HepG2 (cell line): ENCODE data around the gene SQOR. TPM values are rescaled to one million over a fixed set of nuclear protein-coding genes. Genes with fewer than 3 reads are reported as not detected.
A peak's percentile ranks its signal among the peaks of the same experiment; 100 is the strongest.

Experiments
- AGO2 ChIP-seq: fragments of 200-400 bp; formaldehyde crosslinking; optimal IDR thresholded peaks from 2 replicates; pipeline ENCODE3; 2017; ENCODE audit warnings: mild to moderate bottlenecking, low read depth, low read length, moderate library complexity
- CHD4 ChIP-seq: fragments of 200-600 bp; sonication (generic); IDR thresholded peaks from 2 replicates; pipeline ENCODE4 v1.7.0; 2017; ENCODE audit warnings: mild to moderate bottlenecking, low read length, borderline replicate concordance
- GATAD2A ChIP-seq: IDR thresholded peaks from 2 replicates; pipeline ENCODE4 v1.6.1; 2016
- HDAC6 ChIP-seq: fragments of 200-600 bp; sonication (generic); IDR thresholded peaks from 2 replicates; pipeline ENCODE4 v1.7.0; 2017; ENCODE audit warnings: mild to moderate bottlenecking, antibody characterized with exemption, low read length, low read depth
- HES4 ChIP-seq: sonication (generic); formaldehyde crosslinking; IDR thresholded peaks from 2 replicates; pipeline ENCODE4 v1.9.0; 2021; ENCODE audit warnings: mild to moderate bottlenecking, missing genetic modification reagents, borderline replicate concordance
- HNRNPH1 ChIP-seq: fragments of 200-400 bp; formaldehyde crosslinking; optimal IDR thresholded peaks from 2 replicates; pipeline ENCODE3; 2017; ENCODE audit warnings: mild to moderate bottlenecking, low read depth, low read length
- HOXA5 ChIP-seq: sonication (generic); formaldehyde crosslinking; IDR thresholded peaks from 2 replicates; pipeline ENCODE4 v1.4.0; 2020; ENCODE audit warnings: missing genetic modification reagents
- KDM5A ChIP-seq: fragments of 200-600 bp; sonication (generic); IDR thresholded peaks from 2 replicates; pipeline ENCODE4 v1.7.0; 2018; ENCODE audit warnings: antibody characterized with exemption, mild to moderate bottlenecking, low read length, borderline replicate concordance
- KLF6 ChIP-seq: IDR thresholded peaks from 2 replicates; pipeline ENCODE4 v1.8.0; 2016; ENCODE audit warnings: missing biosample characterization, missing genetic modification reagents
- NCOA1 ChIP-seq: sonication (generic); formaldehyde crosslinking; IDR thresholded peaks from 2 replicates; pipeline ENCODE4 v1.9.0; 2021; ENCODE audit warnings: missing genetic modification reagents
- NONO ChIP-seq, 2 experiments: fragments of 450-650 bp in 1 of 2; sonication (generic) in 1 of 2; formaldehyde crosslinking in 1 of 2; IDR thresholded peaks in 1 of 2; conservative IDR thresholded peaks in 1 of 2; 2 replicates each; pipeline versions ENCODE4 v1.6.1 to v1.8.0; 2017 to 2022; ENCODE audit warnings: mild to moderate bottlenecking in 1 of 2, missing genetic modification reagents in 1 of 2, moderate library complexity in 1 of 2
- PCBP2 ChIP-seq: fragments of 200-400 bp; formaldehyde crosslinking; optimal IDR thresholded peaks from 2 replicates; pipeline ENCODE3; 2018; ENCODE audit warnings: low read length, low read depth; ENCODE audit not compliant: poor library complexity, severe bottlenecking
- ZFP36L1 ChIP-seq: sonication (generic); formaldehyde crosslinking; IDR thresholded peaks from 2 replicates; pipeline ENCODE4 v1.8.0; 2022; ENCODE audit warnings: mild to moderate bottlenecking, missing genetic modification reagents, moderate library complexity
- ZNF24 ChIP-seq: fragments of 450-650 bp; IDR thresholded peaks from 2 replicates; pipeline ENCODE4 v1.6.1; 2017; ENCODE audit warnings: antibody characterized with exemption, mild to moderate bottlenecking
- ZNF33A ChIP-seq: sonication (generic); formaldehyde crosslinking; IDR thresholded peaks from 2 replicates; pipeline ENCODE4 v1.5.1; 2020; ENCODE audit warnings: missing genetic modification reagents, mild to moderate bottlenecking, moderate library complexity, borderline replicate concordance
- ZNF556 ChIP-seq: sonication (generic); formaldehyde crosslinking; IDR thresholded peaks from 2 replicates; pipeline ENCODE4 v1.4.0; 2020; ENCODE audit warnings: mild to moderate bottlenecking, missing genetic modification reagents, borderline replicate concordance
- ZNF776 ChIP-seq: sonication (generic); formaldehyde crosslinking; IDR thresholded peaks from 2 replicates; pipeline ENCODE4 v1.4.0; 2020; ENCODE audit warnings: mild to moderate bottlenecking, missing genetic modification reagents
- ZSCAN31 ChIP-seq: sonication (generic); formaldehyde crosslinking; IDR thresholded peaks from 2 replicates; pipeline ENCODE4 v1.5.0; 2020; ENCODE audit warnings: low read depth, mild to moderate bottlenecking, missing genetic modification reagents
- polyA plus RNA-seq, 8 experiments: library from polyadenylated mRNA; depleted of rRNA in 3 of 8; stranded (reverse) in 7 of 8; unstranded in 1 of 8; fragments of >200 nt; fragmentation: Illumina TruSeq in 4 of 8; extraction: Trizol in 4 of 8; gene quantifications; 2 replicates each; pipeline versions ENCODE4 v1.2.1 to v1.2.3, GENCODE V29; 2011 to 2016; ENCODE audit warnings: low read depth in 4 of 8, missing spikeins in 1 of 8, mixed read lengths in 1 of 8; ENCODE audit not compliant: insufficient read depth in 1 of 8
- total RNA-seq, 5 experiments: library from RNA; depleted of rRNA; stranded (reverse); fragments of >200 nt; fragmentation: Illumina TruSeq; extraction: Trizol; gene quantifications; 2 replicates each; pipeline ENCODE4 v1.2.3, GENCODE V29; 2016; ENCODE audit warnings: low read depth in 1 of 5
- TF ChIP-seq, protein P1 (sequence below): sonication (generic); IDR thresholded peaks from 2 replicates; pipeline ENCODE4 v1.6.1; 2016; ENCODE audit warnings: low read depth, borderline replicate concordance
- TF ChIP-seq, protein P2 (sequence below): IDR thresholded peaks from 2 replicates; pipeline ENCODE4 v1.6.1; 2018; ENCODE audit warnings: missing genetic modification reagents, mild to moderate bottlenecking, missing compliant biosample characterization
- TF ChIP-seq, protein P3 (sequence below): sonication (generic); formaldehyde crosslinking; IDR thresholded peaks from 2 replicates; pipeline ENCODE4 v1.8.0; 2022; ENCODE audit warnings: mild to moderate bottlenecking, missing genetic modification reagents, moderate library complexity
- TF ChIP-seq, protein P4 (sequence below): sonication (generic); formaldehyde crosslinking; IDR thresholded peaks from 2 replicates; pipeline ENCODE4 v1.4.0; 2020; ENCODE audit warnings: missing genetic modification reagents
- TF ChIP-seq, protein P5 (sequence below): IDR thresholded peaks from 2 replicates; pipeline ENCODE4 v1.6.1; 2016; ENCODE audit warnings: control low read depth

The SQOR gene
- total and polyA plus RNA-seq, 2 of the 13 experiments (the other 11 are each of a cell fraction or from before 2014, with no cell fraction given): 19.3 to 19.4 TPM

DNA sequence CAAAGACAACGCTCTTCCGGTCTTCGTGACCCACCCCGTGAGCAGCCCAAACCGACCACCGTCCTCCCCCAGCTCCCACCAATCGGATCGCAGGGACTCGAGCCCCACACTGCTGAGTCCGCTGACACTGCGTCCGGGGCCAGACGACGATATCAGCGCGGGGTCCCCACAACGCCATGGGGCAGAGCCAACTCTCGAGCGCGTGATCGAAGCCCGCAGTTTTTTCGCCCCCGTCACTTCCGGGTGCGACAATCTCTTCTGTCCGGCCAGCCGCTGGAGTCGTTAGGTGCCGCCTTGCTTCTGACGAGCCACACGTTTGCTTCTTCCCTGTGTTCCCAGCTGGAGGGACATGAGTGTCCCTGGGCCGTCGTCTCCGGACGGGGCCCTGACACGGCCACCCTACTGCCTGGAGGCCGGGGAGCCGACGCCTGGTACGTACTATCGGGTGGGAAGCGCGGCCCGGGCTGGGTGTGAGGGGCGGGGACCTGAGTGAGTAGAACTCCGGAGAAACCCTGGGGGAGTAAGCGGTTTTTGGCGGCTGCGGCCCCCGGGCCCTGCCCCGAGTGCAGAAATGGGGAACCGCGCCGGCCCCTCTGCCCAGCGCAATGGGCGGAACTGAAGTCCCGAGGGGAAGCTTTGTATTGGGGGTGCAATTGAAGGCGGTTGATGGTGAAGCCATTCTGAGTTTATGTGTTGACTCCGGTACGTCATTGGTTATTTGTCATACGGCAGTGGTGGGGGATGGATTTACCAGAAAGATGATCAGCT, 47.5 kb upstream of the SQOR start, which contains the start of gene BLOC1S6 (continued):
- TF ChIP-seq, protein P1, sequence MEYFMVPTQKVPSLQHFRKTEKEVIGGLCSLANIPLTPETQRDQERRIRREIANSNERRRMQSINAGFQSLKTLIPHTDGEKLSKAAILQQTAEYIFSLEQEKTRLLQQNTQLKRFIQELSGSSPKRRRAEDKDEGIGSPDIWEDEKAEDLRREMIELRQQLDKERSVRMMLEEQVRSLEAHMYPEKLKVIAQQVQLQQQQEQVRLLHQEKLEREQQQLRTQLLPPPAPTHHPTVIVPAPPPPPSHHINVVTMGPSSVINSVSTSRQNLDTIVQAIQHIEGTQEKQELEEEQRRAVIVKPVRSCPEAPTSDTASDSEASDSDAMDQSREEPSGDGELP: peak; percentile 69; the same call in 1 of the 2 replicates
- peak; percentile 86 for TF ChIP-seq HOXA5
- peak; percentile 70 for TF ChIP-seq GATAD2A (CRISPR knock-in tag)
- TF ChIP-seq HDAC6: no peak
- TF ChIP-seq PCBP2: no peak
- TF ChIP-seq ZNF24: no peak
- peak; percentile 88; the same call in 1 of the 2 replicates for TF ChIP-seq ZNF556 (CRISPR knock-in tag)
- 0 out of 2 replicates have a peak, but pooled peaks have one; percentile 65 for TF ChIP-seq ZNF33A
- peak; percentile 92; the same call in 1 of the 2 replicates for TF ChIP-seq NCOA1 (CRISPR knock-in tag)
- TF ChIP-seq HNRNPH1: no peak
- peak; percentile 91; the same call in 1 of the 2 replicates for TF ChIP-seq HES4 (CRISPR knock-in tag)
- peak; percentile 64; the same call in 1 of the 2 replicates for TF ChIP-seq ZSCAN31
- TF ChIP-seq AGO2: peak; percentile 78
- no peak for TF ChIP-seq NONO (IDR thresholded peaks at IDR 0.05)
- TF ChIP-seq NONO (CRISPR knock-in tag; conservative IDR thresholded peaks at IDR 0.05): peak; percentile 99
- no peak for TF ChIP-seq ZNF776 (CRISPR knock-in tag)
- TF ChIP-seq, protein P2, sequence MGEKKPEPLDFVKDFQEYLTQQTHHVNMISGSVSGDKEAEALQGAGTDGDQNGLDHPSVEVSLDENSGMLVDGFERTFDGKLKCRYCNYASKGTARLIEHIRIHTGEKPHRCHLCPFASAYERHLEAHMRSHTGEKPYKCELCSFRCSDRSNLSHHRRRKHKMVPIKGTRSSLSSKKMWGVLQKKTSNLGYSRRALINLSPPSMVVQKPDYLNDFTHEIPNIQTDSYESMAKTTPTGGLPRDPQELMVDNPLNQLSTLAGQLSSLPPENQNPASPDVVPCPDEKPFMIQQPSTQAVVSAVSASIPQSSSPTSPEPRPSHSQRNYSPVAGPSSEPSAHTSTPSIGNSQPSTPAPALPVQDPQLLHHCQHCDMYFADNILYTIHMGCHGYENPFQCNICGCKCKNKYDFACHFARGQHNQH (CRISPR knock-in tag): peak; percentile 90
- TF ChIP-seq KLF6 (CRISPR knock-in tag): 0 out of 2 replicates have a peak, but pooled peaks have one; percentile 32
- TF ChIP-seq KDM5A: peak; percentile 93
- no peak for TF ChIP-seq CHD4
- TF ChIP-seq ZFP36L1: no peak
- TF ChIP-seq, protein P3, sequence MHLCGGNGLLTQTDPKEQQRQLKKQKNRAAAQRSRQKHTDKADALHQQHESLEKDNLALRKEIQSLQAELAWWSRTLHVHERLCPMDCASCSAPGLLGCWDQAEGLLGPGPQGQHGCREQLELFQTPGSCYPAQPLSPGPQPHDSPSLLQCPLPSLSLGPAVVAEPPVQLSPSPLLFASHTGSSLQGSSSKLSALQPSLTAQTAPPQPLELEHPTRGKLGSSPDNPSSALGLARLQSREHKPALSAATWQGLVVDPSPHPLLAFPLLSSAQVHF (CRISPR knock-in tag): peak; percentile 80
- TF ChIP-seq, protein P4, sequence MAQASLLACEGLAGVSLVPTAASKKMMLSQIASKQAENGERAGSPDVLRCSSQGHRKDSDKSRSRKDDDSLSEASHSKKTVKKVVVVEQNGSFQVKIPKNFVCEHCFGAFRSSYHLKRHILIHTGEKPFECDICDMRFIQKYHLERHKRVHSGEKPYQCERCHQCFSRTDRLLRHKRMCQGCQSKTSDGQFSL (CRISPR knock-in tag): peak; percentile 55; the same call in 1 of the 2 replicates
- TF ChIP-seq, protein P5, sequence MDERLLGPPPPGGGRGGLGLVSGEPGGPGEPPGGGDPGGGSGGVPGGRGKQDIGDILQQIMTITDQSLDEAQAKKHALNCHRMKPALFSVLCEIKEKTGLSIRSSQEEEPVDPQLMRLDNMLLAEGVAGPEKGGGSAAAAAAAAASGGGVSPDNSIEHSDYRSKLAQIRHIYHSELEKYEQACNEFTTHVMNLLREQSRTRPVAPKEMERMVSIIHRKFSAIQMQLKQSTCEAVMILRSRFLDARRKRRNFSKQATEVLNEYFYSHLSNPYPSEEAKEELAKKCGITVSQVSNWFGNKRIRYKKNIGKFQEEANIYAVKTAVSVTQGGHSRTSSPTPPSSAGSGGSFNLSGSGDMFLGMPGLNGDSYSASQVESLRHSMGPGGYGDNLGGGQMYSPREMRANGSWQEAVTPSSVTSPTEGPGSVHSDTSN (CRISPR knock-in tag): no peak
